IPS-NIHi7 (cell line): ENCODE measurements around the gene SALL3.
A peak's percentile ranks its signal among the peaks of the same experiment; 100 is the strongest.
"Not testable (repeated sequence)": the region's sequence is repeated elsewhere in the genome, so short reads cannot be mapped to it uniquely, and the experiment has no call there.

Experiments
- DNase-seq: peaks from one replicate; pipeline ENCODE4 v3.0.0; 2012; ENCODE audit warnings: mixed read lengths; ENCODE audit errors: extremely low spot score

SALL3 gene

DNA sequence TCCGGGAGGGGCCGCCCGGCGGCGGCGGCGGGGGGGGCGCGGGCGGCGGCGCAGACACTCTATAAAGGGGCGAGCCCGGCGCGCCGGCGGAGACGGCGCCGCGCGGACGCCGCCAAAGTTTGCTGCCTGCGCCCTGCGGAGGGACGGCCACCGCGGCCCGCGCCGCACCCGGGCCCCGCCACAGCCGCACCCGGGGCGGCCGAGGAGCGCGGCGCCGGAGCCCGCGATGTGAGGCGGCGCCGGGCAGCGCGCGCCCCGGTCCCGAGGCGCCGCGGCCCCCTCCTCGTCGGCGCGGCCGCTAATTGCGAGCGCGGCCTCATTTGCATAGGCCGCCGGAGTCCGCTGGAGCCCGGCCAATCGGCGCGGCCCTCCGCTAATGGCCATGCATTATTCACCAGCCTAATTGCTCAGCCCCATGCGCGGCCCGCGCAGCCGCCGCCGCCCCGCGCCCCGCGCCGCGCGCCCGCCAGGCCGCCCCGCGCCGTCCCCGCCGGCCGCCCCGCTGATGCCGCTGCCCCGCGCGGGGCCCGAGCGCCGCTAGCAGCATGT, at the start of gene SALL3:
Gene SALL3, plus strand, starts transcription at position 89 of the 549 bp plus-strand sequence. Its CDS starts 457 bp downstream, at position 546.
- peak; percentile 85 for DNase-seq

DNA sequence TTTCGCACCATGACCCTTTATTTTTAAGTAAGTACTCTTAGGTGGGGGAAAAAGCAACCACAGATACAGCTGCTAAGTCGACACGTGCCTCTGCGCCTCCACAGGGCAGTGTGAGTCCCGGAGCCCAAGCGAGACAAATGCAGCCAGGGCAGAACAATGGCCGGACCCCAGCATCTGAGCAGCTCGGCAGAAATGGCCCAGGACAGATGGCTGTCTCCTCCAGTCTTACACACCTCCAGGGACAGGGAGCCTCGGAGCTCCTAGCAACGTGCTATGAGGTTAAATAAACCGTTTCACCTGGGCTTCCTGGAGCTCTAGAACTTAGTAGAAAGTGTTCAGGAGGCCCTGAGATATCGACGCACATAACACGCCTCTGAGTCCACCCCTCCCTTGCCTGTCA, 47.3 kb upstream of the SALL3 start:
- no peak for DNase-seq

DNA sequence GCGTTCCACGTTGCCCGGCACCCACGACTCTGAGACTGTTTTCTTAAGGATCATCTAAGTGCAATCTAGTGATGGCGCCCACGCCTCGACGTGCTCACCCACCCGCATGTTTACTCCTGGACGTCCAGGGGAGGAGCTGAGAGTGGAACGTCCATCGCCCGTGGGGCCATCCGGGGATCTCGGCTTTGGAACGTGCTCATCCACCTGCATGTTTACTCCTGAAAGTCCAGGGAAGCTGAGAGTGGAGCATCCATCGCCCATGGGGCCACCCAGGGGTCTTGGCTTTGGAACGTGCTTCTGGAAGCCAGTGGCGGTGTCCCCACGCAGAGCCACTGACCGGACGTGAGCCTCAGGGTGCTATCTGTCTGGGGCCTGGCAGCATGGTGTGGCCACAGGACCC, 45.6 kb upstream of the SALL3 start:
- DNase-seq: no peak

DNA sequence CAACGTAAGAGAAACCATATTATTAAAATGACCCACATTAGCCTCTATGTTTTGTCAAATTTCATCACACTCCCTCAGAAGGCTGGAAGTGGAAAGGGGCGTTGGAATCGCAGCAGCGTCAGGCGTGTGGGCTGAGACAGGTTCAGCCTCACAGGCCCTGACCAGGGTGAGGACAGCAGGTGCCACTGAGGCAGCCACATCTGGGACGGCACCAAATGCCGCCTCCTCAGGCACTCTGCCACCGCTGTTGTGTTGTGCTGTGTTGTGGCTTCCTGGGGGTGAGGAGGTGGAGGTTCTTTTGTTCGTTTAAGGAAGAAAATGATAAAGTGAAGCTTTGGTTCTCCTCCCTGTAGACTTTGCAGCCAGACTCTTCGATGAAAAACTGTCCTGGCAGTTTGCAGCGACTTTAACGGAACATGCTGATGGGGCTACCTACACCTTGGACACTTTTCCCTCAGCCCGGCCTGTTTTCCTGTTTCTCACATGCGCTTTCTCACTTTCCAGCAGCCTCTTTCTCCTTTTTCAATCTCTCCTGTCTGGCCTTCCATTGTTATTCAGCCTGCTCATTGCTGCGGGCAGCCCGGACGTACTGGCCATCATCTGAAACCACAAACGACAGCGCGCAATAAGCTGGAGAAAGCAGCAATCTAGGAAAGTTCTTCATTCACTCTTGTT, 44.9 kb upstream of the SALL3 start:
- no peak for DNase-seq

DNA sequence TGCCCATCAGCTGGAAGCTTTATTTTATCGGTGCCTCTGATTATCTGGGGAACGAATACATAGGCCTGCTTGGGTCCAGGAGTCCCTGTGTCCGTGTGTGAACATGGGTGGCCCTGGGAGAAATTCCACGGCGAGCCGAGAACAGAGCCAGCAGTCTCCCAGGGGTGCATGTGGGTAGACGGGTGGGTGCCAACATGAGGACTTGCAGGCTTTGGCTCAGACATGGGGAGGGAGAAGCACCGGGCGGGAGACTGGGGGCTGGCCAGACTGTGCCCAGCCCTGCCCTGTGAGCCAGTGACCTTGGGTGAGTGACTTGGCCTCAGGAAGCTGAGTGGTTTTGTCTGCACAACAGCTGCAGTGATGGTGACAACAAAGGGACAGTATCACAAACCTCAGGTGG, 44.2 kb upstream of the SALL3 start:
- no peak for DNase-seq

DNA sequence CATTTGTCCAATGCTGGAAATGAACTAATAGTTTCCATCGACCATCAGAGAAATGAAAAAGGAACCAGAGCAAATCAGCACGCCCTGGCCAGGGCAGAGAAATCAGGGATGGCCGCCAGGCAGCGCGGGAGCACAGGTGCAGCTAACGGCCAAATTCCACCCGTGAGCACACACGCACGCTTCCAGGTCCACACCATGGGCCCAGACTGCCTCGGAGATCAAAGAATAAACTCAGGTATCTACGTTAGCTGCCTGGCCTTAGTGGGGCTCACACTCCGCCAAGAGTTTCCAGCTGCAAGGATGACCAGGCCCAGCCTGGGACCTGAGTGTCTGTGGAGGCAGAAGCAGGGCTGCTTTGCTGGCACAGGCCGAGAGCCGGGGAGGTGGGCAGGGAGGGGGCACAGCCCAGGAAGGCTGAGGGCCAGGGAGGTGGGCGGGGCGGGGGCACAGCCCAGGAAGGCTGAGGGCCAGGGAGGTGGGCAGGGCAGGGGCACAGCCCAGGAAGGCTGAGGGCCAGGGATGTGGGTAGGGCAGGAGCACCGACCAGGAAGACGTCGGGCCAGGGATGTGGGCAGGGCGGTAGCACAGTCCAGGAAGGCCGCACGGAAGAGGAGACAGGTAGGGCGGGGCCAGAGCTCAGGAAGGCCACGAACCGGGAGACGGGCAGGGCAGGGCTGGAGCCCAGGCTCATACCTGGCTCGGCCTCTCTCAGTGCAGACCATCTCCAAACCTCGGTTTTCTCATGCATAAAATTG, 43.2 kb upstream of the SALL3 start:
- no peak for DNase-seq

DNA sequence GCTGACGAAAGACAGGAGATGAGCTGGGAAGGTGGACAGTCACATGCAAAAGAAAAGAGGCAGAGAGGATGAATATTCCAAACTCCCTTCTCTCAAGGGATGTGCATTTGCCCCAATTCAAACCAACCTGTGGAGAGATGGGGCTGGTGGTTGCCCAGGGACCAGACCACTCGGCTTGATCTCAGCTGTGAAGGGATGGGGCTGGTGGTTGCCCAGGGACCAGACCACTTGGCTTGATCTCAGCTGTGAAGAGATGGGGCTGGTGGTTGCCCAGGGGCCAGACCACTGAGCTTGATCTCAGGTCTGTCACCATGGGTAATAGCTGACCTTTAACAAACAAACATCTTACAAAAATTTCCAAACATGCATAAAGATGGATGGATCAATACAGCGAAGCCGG, 42.5 kb upstream of the SALL3 start:
- DNase-seq: no peak

DNA sequence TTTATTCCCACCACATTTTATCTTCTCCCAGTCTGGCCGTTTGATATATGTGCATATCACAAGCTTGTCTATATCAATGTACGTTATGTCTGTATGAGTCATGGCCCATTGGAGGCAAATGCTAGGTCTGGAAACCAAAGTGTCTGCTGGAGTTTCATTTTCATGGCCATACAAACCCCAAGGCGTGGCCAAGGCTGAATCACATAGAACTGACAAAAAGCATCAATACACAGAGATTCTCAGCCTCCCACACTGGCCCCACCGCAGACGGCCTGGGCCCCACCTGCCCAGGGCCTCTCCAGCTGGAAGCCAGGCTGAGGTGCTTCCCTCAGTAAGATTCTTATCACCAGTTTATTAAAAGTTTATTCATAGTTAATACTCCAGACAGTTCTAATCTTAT, 40.5 kb upstream of the SALL3 start:
- DNase-seq: no peak

DNA sequence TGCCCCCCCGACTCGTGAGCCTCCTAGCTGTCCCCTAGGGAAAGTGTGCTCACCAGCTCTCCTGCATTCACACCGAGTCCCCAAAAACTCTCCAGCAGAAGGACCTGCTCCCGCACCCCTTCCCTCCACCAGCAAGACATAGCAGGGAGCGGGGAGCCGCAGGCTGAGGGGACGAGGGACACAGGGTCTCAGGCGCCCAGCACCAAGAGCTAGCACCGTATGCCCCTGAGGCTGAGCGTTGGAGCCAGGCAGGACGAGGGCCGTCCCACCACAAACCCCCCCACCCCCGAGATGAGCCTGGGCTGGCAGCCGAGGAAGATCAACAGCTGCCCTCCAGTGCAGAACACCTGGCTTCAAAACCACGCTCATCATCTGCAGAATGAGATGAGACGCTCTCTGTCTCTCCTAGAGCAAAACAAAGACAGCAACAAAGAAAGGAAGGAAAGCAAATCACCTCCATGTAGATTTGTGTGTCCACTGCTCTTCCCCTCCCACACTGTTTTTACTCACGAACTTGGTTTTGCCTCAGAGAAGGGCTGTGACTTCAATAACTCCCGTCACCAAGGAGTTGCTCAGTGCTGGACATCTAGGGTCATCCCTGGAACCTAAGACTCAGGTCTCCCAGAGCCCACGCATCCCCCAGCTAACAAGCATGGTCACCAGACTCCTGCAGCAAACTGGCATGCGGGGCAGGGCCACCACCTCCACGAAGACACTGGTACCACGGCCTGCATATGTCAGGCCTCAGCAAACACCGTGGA, 39.7 kb upstream of the SALL3 start:
- DNase-seq: no peak

DNA sequence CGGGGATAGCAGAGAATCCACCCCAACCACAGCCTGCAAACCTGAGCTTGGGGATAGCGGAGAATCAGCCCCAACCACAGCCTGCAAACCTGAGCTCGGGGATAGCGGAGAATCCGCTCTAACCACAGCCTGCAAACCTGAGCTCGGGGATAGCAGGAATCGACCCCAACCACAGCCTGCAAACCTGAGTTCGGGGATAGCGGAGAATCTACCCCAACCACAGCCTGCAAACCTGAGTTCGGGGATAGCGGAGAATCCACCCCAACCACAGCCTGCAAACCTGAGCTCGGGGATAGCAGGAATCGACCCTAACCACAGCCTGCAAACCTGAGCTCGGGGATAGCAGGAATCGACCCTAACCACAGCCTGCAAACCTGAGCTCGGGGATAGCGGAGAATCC, 37.4 kb upstream of the SALL3 start:
- not testable (repeated sequence) for DNase-seq

DNA sequence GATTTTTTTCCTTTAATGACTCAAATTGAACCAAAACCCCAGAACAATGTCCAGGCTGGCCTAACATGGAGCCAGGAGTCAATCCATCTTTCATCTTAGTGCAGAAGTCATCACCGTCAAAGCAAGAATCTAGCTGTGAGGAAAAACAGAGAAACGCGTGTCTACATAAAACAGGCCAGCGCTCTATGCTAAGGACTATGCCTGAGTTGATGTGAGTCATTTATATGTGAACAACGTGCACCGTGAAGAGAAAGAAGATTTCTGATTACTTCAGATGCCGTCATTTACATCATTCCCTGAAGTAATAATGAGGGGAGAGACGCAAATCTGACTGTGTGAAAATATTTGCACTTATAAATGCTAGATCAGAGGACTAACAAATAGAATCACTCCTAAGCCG, 34.0 kb upstream of the SALL3 start:
- DNase-seq: no peak

DNA sequence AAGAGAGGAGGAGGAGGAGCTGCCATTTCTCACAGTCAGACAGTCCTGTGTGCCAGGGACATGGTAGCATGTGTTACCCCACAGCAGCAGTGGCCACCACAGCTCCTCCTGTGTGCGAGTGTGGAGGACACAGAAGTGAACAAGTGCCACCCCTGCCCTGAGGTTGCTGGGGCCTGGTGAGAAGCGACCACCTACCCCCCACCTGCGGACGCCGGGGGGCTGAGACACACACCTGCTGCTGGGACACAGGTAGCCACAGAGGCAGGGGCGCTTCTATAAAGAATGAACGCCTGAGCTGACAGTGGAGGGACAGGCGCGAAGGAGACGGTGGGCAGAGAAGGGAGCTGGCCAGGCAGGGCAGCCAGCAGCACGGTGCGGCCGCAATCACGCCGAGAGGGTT, 32.3 kb upstream of the SALL3 start:
- no peak for DNase-seq

DNA sequence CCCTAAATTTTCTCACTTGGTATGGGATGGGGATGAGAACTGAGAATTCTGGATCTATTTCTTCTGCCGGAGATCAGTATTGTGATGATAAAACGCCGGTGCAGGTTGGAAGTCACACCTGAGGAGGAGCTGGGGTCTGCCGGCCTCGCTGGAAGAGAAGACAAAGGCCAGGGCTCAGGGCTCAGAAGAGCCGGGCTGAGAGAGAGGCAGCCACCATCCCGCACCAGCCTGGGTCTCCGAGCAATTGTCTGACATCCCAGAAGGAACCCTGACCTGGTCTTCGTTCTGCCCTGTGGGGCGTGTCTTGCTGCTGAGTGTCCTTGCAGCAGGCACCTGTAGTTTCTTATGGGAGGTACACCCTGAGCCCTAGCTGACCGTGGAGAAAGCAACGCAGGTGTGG, 31.4 kb upstream of the SALL3 start:
- no peak for DNase-seq

DNA sequence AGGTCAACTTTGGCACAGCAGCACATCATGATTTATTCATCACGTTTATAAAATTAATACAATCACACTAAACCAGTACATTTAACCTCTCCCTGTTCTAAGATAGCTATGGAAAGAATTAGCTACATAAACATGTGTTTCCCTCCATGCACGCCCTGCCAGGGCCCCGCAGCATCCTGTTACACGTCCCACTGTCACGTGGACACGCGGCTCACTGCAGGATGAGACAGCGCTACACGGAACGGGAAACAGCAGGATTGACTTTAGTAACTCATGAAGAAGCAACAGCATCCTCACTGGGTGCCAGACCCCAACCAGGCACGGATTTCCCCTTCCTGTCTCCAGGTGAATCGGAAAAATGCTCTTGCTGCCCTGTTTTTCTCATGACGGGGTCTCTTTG, 30.9 kb upstream of the SALL3 start:
- no peak for DNase-seq

DNA sequence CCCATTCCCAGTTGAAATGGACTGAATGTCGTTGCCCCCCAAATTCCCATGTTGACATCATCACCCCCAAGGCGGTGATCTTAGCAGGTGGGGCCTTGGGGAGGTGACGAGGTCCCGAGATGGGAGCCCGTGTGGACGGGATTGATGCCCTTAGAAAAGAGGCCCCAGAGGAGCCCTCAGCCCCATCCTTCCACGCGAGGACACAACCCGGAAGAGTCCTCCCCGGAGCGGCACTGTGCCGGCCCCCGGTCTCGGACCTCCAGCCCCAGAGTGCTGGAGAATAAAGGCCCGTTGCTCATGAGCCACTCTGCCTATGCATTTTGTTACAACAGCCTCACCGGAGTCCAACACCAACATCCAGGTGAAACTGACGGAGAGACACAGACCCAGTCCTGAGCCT, 30.4 kb upstream of the SALL3 start:
- no peak for DNase-seq

DNA sequence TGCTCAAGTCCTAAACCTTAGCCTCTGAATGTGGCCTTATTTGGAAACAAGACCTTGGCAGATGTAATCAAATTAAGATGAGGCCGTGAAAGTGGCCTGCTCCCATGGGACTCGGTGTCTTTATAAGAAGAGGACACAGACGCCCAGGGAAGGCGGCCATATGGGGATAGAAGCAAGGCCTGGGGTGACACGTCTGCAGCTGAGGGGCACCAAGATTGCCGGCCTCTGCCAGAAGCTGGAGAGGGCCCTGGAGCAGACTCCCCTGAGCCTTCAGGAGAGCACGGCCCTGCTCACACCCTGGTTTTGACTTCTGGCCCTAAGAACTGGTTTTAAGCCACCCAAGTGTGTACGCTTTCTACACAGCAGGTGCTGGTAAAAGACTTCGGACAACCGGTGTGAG, 29.2 kb upstream of the SALL3 start:
- DNase-seq: no peak

DNA sequence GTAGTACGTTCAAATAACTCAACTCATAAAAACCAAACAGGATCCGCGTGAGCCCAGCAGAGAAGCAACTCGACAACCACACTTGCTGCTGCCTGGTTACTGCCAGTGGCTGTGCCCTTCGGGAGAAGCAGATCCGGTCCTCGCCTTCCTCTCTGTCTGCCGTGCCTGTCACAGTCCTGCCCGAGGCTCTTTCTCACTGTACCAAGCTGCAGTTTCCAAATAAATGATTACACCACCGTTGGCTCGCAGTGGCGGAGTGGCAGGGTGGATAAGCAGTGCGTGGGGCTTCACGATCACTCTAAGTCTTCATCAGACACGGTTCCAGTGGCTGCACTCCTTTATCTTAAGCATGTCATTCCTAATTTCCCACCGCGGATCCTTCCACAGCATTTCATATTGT, 26.1 kb upstream of the SALL3 start:
- no peak for DNase-seq

DNA sequence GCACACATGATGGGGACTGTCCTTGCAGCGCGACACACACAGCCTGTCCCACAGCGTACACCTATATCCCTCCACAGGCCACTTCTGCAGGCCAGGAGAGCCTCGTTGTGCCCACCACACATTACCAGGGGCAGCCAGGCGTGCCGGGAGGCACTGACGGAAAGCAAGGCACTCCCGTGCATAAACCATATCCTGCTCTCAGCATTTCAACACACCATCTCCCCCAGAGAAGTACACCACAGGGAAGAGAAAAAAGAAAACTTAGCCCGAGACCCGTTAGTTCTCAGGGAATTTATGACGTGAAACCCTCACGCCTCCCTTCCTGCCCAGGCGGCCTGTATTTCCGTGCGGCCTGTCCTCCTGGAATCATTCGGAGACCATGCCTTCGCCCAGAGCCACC, 24.6 kb upstream of the SALL3 start:
- DNase-seq: no peak

DNA sequence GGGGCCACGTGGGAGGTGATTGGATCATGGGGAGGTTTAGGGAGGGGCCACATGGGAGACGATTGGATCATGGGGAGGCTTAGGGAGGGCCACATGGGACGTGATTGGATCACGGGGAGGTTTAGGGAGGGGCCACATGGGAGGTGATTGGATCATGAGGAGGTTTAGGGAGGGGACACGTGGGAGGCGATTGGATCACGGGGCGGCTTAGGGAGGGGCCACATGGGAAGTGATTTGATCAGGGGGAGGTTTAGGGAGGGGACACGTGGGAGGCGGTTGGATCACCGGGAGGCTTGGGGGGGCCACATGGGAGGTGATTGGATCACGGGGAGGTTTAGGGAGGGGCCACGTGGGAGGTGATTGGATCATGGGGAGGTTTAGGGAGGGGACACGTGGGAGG, 22.5 kb upstream of the SALL3 start:
- DNase-seq: no peak

DNA sequence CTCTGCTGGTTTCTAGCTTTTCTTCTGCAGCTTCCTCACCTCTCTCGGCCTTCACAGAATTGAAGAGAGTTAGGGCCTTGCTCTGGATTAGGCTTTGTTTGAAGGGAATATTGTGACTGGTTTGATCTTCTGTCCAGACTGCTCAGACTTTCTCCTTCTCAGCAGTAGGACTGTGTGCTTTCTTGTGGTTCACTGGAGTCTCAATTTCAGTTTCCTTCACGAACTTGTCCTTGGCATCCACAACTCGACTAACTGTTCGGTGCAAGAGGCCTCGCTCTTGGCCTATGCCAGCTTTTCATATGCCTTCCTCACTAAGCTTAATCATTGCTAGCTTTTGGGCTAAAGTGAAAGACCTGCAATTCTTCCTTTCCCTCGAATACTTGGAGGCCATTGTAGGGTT, 18.9 kb upstream of the SALL3 start:
- no peak for DNase-seq

DNA sequence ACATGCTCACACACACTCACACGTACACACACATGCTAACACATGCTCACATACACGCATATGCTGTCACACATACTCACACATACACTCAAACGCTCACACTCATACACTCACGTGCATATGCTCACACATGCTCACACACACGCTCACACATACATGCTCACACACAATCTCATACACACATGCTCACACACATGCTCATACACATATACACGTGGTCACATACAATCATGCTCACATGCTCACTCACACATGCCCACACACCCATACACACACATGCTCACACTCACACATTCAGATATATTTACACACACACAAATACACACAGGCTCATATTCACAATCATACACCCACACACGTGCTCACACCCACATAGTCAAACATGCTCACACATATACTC, 17.5 kb upstream of the SALL3 start:
- DNase-seq: no peak

DNA sequence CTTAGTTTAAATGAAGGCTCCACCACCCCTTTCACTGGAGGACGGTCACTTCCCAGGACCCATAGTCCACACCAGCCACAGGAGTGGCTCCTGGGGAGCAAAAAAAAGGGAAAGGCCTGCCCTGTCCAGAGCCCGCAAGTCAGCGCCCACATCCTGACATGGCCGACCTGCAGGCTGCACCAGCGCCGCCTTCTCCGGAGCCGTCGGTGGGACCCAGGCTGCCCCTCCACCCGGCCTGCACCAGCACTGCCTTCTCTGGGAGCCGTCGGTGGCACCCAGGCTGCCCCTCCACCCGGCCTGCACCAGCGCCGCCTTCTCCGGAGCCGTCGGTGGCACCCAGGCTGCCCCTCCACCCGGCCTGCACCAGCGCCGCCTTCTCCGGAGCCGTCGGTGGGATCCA, 14.9 kb upstream of the SALL3 start:
- not testable (repeated sequence) for DNase-seq

DNA sequence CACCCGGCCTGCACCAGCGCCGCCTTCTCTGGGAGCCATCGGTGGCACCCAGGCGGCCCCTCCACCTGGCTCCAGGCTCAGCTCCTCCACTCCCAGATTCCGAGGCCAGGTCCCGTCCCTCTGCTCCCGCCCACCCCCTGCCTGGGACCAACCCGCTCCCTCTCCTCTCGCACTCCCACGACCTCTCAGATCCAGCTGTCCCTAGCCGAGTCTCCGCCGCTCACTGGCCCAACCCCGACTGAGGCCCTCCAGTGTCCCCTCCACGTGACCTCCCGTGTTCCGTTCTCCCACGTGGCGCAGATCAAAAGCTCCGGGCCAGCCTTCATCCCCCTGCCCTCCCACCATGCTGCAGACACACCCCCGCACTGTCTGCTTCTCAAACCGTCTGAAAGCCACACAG, 14.4 kb upstream of the SALL3 start:
- no peak for DNase-seq
